Stimulated activated CD4-positive, alpha-beta T cell treated with anti-CD3 and anti-CD28 coated beads, Interleukin-2, amount 100 ng/mL, for 48 hours (primary cell): Measurements from ENCODE around the gene FAM120B.

Source experiments
- DNase-seq, 2 donors: peaks; one replicate each; pipeline ENCODE4 v3.0.0-alpha.2; 2020

FAM120B gene

DNA sequence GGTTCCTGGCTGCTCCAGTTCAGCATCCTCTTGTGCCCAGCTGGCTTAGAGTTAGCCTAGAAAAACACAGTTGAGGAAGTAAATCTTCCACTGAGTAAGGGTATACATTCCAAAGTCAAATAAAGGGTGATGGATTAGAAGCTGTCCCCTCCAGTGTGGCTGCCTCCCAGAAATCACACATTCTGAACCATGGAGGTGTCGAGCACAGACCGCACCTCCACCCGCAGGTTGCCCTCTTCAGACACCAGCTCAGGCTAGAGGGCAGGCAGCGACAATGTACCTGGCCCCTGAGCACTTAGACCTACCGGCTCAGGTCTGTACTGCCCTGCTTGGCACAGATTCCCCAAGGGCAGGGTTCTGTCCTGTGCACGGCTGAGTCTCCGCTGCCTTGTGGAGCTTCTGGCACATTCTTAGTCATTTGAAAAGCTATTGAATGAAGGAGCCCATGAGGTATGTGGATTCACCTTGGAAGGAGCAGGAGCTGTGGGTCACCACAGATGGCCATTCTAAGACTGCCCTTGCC lies 118.1 kb downstream of the FAM120B start:
- no peak for DNase-seq

DNA sequence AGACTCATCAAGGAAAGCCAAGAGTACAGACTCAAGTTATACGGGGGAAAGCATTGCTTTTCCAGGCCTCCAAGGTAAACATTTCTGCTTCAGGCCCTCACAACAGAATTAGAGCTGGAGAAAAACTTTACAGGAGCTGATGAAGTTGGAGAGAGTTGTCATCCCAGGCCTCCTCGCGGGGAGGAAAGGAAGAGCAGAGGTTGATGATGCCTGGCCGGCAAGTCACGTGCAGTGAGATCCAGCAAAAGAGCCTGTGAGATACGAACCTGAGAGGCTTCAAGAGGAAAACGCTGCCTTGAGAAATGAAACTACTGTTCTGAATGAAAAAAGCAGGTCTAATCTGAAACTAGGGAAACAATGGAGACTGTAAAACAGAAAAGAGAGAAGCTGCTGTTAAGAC lies 122.9 kb downstream of the FAM120B start:
- DNase-seq = no peak

DNA sequence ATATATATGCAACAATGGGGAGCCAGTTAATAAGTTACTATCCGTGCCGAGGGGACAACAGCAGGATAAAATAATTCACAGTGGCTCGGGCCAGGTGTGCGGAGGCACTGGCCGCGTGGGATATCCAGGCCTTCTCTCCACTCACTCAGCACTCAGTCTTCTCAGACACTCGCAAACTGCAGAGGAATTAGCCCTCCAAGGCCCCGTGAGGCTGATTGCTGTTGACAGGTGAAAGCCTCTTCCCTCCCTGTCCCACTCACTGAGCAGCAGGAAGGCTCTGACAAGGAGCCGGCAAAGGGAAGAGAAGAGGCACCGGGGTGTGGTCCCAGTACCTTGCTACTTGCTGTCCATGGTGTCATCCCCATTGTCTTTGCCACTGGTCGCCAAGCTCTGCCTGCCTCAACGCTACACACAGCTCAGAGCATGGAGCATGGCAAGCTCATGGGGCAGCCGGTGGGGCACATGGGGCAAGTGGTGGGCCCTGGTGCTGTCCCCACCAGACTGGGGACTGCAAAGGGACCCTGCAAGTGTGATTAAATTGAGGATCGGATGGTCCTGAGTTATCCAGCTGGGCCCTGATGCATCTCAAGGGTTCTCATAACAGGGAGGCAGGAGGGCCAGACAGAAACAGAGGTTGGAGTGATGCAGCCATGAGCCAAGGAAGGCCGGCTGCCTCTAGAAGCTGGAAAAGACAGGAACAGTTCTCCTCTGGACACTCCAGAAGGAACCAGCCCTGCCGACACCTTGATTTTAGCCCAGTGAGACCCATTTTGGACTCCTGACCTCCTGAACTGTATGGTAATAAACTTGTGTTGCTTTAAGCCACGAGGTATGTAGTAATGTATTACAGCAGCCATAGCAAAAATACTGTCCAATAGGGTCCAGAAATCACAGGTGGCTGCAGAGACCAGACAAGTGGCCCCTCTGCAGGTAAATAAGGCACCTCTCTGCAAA lies 126.9 kb downstream of the FAM120B start:
- DNase-seq = no peak

DNA sequence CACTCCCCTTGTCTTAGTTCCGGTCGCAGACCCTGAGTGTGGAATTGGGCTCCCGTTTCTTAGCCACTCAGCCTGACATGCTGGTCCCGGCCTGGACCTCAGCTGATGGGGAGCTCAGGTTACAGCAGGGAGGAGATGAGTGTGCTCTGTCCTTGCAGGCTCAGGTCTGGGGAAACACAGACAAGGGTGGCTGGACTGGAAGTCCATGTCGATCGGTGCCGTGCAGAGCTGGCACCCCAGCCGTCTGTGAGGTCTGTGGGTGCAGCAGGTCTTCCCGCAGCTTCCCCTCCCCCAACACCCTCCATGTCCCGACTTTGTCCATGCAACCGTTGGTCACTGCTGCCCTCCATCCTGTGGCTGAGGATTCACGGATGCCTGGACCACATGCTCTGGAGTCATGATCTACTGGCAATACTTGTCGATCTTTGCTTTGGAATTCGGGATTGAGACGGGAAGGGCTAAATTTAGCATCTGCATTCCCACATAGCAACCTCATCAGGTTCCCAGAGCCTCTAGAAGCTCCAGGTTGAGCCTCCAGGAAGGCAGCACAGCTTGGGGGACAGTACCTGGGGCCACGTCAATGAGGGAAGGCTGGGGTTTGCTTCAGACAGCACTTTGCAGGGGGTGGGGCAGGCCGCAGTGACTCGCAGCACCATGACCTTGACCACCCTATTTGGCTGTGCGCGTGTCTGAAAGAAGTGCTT lies 127.7 kb downstream of the FAM120B start:
- no peak for DNase-seq

DNA sequence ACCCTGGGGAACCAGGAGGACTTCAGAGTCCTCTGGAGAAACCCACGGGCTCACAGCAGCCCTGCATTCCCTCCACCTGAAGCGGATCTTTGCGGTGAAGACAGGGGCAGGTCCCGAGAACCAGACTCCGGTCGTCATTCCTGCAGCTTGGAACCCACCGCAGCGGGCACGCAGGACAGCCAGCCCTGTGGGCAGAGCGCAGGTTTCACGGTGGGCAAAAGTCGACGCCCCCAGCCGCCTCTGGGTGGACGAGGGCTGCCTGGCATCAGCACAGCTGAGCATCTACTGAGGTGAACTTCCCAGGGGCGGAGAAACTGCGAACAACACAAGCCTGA lies 128.2 kb downstream of the FAM120B start:
- DNase-seq = no peak

DNA sequence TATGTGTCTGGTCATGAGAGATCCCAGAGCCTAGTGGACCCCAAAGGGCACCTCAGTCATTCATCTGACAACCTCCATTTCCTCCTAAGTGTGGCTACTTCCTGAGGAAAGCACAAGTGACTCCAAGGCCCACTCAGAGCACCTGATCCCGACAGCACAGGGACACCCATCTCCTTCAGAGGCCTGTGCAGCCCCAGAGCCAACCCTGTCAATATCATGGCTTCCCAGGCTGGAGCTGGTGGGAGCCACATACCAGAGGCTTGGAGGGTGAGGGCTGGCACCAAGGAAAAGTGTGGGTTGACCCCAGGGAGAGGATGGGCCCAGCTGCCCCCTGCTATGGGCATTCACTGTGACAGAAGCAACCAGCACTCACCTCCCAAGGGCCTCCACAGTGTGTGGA lies 129.2 kb downstream of the FAM120B start:
- DNase-seq = no peak

DNA sequence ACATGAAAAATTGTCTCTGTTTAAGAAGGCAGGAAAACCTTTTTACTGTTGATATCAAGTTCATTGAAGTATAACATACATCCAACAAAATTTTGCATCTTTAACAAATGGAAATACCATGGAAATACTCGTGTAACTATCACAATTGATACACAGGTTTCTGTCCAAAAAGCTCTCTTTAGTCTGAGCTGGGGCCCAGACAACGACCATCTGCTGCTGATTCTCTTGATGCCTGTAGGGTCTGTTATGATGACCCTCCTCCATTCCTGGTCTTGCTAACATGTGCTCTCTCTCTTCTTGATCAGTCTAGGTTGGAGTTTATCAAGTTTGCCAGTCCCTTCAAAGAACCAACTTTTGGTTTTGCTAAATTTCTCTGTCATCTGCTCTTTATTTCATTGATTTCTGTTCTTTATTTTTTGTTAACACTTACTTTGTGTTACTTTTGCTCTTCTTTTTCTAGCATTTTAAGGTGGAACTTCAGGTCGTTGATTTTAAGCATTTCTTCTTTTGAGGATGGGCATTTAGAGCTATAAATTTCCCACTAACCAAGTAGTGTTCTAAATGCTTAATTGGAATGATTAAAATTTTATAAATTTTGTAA lies 129.8 kb downstream of the FAM120B start:
- no peak for DNase-seq

DNA sequence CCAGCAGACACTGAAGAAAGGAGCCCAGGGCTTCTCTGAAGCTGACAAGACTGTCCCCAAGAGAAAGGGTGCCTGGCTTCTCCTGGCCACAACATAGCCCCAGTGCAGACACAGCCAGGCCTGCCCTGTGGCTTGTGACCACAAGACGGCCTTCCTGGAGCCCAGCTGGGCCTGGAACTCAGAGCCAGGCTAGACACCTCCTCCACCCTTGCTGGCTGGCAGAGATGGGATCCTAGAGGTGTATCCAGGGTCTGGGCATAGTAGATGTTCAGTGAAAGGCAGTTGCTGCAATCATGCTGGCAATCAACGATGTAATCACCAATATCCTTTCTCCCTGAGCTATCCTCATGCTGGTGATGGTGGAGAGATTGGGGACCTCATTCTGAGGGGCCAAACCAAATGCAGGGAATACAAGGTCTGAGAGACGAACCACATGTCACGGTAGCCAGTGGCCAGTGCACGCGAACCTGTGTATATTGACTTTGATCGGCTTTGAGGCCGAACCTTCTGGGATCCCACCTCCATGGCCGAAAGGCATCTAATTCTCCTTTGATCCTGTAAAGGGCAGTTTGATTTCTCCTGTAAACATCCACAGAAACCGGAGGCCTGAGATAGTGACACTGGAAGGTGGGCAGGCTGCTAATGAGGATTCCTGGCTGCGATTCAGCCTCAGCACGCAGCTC lies 131.3 kb downstream of the FAM120B start:
- no peak for DNase-seq

DNA sequence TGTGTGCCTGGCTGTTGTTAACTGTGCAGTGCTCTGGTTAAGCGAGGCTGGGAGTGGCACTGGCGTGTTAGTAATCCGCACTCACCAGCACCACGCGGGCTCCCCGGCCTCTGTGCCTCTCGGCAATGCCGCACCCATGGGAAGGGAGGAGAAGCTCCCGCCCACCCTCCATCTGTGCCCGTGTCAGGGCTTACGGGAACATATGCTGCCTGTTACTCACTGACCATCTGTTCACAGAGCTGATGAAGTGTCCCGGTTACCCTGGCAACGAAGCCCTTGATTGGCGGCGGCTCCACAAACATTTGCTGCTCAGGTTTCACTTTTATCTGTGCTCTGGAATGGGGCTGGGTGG lies 131.8 kb downstream of the FAM120B start:
- peak; percentile 24 to 40 for DNase-seq

DNA sequence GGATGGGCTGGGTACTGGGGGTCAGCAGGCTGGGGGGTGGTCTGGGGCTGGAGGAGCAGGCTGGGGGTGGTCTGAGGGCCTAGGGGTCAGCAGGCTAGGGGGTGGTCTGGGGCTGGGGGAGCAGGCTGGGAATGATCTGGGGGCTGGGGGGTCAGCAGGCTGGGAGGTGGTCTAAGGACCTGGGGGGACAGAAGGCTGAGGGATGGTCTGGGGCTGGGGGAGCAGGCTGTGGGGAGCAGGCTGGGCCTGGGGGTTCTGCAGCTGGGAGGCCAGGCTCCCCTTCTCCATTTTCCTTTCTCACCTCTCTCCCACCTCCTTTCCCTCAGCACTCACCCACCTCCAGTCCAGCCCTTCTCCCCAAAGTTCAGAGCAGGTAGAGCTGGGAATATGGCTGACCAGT lies 132.3 kb downstream of the FAM120B start:
- no peak for DNase-seq

DNA sequence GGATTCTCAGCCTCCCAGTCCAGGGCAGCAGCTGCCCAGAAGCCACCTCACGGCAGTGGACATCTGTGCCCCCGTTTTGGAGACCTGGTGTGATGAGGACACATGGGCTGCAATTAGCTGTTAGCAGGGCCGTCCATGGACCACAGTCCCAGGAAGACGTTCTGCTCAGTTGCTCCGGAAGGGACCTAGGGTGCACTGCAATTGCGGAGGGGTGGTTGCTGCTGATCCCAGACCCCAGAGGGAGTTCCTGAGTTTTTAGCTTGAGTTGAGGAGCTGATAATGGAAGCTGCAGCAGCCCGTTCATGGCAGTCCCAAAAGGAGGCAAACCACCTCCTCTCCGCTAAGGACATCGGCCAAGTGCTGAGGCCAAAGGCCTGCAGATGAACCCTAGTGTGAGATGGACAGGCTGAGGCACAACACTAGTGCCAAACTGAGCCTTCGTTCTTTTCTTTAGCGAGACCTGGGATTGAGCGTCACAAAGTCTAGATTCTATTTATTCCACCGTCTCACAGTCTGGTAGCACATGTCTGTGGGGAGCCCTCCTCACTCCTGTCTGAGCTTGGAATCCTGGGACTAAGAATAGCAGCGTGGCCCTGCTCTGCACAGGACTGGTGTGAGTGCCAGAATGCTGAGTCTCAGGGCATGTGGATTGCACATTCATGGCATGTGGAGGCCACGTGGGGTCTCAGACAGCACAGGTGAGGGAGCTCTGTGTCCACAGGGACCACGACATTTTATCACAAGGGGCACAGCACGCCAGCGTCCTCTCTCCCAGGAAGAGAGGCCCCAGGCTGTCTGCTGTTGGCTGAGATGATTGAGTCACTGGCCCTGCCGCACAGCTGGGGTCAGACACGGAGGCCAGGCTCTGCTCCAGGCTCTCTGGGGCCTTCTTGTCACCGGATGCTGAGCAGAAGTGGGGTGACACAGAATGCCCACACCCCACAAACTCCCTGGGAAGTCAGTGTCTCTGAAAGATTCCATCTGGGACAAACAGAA lies 133.1 kb downstream of the FAM120B start:
- DNase-seq = no peak

DNA sequence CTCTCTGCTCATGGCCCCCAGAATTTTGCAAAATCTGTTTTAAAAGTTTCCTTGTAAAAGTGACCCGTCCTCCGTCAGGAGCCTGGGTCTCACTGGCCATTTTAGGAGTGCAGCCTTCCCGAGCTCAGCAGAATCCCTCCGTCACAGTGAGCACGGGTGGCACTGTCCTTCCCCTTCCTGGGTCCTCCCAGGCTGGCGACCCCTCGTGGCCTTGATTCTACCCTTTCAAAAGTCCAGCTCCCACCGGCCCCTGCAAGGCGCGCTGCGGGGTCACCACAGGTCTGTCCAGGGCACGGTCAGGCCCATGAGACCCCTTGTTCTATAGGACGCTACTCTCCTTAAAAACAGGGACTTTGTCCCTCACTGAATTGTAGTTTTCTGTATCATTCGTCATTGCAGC lies 133.9 kb downstream of the FAM120B start:
- DNase-seq = no peak

DNA sequence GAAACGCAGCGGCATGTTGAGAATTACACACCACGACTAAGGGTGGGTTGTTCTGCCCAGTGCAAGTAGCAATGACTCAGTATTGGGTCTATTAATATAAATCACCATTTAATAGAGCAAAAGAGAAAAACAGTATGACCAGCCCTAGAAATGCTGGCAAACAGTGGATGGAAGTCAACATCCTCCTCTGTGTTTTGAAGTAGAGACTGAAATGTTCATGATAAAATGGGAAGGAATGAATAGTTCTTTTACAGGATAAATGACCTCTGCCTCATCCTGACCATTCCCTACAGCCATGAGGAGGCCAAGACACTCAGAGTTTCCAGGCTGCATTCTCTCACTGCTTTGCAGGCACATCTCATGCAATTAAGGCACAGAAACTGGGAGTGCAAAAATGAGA lies 134.8 kb downstream of the FAM120B start:
- DNase-seq = no peak

DNA sequence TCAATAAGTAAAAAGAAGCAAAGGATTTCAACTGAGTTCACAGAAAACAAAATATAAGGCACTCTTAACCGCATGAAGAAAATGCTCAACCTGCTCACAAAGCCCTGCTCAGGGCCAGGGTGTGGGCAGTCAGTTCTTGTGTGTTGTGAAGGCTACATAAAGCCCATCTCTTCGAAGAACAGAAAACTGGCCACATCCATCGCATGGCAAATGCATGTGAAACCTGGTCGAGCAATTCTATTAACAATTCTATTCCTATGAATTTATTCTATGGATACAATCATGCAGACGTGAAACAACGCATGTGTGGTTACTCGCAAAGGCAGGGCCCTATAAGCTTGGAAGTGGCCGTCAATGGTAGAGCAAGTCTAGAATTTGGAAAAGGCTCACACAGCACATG lies 136.0 kb downstream of the FAM120B start:
- no peak for DNase-seq

DNA sequence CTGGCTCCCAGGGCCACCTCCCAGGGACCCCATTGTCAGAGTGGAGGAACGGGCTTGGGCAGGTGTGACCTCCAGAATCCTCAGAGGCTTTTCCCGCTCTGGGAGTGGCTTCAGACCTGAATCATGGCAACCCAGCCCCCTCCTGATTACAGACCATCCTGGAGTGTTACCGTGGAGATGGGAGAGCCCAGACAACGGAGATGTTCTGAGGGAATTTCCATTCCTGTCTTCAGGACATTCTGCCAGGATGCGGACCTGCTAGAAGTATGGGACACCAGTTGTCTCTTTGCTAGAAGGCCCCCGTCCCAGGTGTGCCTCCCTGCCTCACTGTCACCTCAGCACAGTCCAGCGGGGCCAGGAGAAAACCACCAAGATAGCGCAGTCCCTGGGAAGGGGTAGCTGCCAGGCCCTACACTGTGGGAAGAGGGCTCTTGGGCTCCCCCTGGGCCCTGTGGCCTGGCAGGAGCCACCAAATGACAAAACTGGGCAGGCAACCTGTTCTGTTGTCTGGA lies 136.6 kb downstream of the FAM120B start:
- DNase-seq = no peak

DNA sequence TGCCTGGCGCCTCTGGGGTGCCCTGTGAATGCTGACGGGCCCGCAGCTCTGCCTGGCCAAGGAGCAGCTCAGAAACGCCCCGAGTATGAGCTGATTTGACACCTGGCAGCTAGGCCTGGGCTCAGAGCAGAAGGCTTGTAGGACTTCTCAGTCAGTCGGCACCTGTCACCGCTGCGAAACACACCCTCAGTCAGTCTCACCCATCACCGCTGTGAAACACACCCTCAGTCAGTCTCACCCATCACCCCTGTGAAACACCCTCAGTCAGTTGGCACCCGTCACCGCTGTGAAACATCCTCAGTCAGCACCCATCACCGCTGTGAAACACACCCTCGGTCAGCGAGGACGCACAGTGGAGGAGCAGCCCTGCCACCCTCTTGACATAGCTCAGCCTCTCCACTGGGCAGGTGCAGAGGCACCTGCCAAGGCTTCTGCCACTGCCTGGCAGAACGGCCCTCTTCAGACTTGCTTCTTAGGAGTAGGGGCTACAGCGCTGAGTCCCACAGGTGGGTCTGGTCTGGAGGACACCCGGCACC lies 137.6 kb downstream of the FAM120B start:
- no peak for DNase-seq

DNA sequence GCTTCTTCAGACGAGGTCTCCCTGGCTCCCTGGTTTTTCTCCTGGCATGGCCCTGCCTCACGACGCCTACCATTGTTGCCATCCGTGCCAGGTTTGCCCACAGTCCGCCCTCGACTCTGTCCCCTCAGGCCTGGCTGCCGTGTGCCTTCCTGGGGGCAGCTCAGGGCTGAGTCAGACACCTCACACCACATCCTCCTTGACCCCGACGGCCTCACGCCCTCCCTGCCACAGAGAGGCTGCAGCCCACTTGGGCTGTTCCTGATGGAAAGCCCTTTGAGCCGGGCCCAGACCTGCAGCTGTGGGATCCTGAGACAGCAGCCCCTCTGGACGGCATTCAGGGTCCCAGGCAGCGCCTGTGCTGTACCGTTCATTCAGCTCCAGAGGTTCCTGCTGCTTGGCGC lies 138.3 kb downstream of the FAM120B start:
- DNase-seq = no peak

DNA sequence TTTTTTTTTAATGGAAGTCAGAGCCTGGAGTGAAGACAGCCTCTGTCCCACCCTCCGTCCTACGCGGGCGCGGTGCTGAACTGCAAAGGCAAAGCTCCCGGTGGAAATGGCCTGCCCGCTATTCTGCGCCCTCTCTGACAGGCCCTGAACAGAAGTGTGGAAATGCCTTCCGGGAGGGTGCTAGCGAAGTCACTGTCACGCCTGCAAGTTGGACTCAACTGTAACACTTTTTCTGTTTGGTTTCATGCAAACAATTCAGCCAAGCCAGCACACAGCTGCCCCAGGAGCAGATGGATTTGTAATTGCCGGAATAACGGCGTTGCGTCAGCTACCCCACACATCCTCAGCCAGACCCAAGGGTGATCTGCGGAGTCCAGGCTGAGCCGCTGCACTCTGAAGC lies 138.9 kb downstream of the FAM120B start:
- DNase-seq = no peak

DNA sequence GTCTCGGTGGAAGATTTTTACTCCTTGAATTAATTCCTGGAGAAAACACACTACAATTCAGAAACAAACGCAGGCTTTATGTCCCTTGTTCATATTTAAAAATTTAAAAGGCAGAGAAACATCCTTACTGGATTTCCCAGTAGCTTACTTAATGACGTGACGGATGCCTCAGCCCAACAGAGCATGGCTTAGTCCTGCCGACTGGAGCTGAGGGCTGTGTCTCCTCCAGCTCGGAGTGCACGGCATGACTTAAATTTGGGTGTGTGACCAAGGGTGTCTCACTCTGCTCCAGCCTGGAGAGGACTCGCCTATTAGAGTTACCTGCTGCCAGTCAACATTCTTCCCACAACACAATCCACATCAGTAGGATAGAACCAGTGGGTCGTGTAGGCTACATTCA lies 139.4 kb downstream of the FAM120B start:
- no peak for DNase-seq

DNA sequence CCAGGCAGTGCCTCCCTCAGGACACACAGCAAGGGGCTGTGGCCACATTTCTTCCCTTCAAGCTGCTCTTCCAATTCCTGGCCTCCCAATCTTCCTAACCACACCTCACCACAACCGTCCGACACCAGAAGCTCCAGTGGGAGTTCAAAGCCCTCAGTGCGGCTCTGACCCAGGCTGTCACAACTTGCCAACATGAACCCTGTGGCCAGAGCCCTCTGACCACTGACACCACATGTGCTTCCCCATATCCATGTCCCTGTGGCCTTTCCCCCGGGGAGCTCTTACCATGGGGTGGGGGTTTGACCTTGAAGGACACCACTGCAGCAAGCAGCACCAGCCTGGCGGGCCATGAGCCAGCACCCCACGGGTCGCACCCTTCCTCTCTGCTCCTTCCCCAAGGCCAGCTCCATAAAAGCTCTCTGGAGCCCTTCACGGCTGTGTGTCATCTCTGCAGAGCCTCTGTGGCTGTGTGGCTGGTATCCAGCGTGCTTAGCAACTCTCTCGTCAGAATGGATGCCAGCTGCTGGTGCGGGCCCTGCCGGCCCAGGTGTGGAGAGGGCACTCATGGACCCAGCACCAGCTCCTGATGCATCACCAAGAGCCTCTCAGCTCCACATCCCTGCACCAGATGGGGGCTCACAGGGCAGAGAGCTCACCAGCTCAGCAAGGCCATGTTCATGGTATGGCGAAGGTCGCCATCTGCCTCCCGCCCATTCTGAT lies 140.4 kb downstream of the FAM120B start:
- DNase-seq = no peak

DNA sequence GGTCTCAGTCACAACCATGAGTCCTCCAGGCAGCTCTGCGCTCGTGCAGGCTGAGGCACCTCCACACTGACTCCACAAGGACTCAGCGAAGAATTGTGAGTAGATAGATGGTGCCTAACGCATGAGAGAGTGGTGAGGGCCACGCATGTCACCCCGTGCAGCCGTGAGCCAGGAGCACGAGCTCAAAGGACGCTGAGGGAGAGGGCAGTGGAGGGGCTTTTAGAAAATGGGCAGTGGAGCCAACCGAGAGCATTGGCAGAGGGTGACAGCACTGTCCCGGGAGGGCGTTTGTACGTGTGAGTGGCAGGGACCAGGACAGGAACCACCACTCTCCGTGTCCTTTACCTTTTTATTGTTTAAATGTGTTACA lies 141.0 kb downstream of the FAM120B start:
- no peak for DNase-seq
